Endodermal cell (in vitro differentiated cells): Measurements from ENCODE around the gene SLAMF6. TPM values are rescaled to one million over a fixed set of nuclear protein-coding genes. Genes with fewer than 3 reads are reported as not detected.
"Not testable (repeated sequence)": the region's sequence is repeated elsewhere in the genome, so short reads cannot be mapped to it uniquely, and the experiment has no call there.

Experiments used
- DNase-seq: peaks from one replicate; pipeline ENCODE4 v3.0.0-alpha.2; 2017
- H3K27ac ChIP-seq: 2 replicates; pipeline ENCODE4 v1.5.1; 2013; ENCODE audit warnings: mild to moderate bottlenecking, low read depth, low read length, moderate library complexity
- H3K27me3 ChIP-seq: 2 replicates; pipeline ENCODE4 v1.6.1; 2013; ENCODE audit warnings: mild to moderate bottlenecking, low read length, moderate library complexity; ENCODE audit not compliant: insufficient read depth, control insufficient read depth, poor library complexity, severe bottlenecking
- H3K36me3 ChIP-seq: 2 replicates; pipeline ENCODE4 v1.7.0; 2013; ENCODE audit warnings: mild to moderate bottlenecking, low read length, moderate library complexity; ENCODE audit not compliant: control insufficient read depth, insufficient read depth
- H3K4me1 ChIP-seq: one replicate; pipeline ENCODE4 v1.7.0; 2013; ENCODE audit warnings: low read length; ENCODE audit not compliant: control insufficient read depth, insufficient read depth
- H3K4me3 ChIP-seq: 2 replicates; pipeline ENCODE4 v1.5.1; 2013; ENCODE audit warnings: mild to moderate bottlenecking, low read length, moderate library complexity
- H3K9ac ChIP-seq: 2 replicates; pipeline ENCODE4 v1.6.1; 2013; ENCODE audit warnings: mild to moderate bottlenecking, low read length, moderate library complexity; ENCODE audit not compliant: poor library complexity, severe bottlenecking; ENCODE audit errors: extremely low read depth
- H3K9me3 ChIP-seq: 2 replicates; pipeline ENCODE4 v1.6.1; 2013; ENCODE audit warnings: mild to moderate bottlenecking, low read length, moderate library complexity; ENCODE audit not compliant: control insufficient read depth
- H3K27ac Mint-ChIP-seq: 2 replicates; pipeline ENCODE4 v1.8.0; 2020; ENCODE audit warnings: mixed read lengths
- H3K27me3 Mint-ChIP-seq: 2 replicates; pipeline ENCODE4 v1.8.0; 2021; ENCODE audit warnings: mild to moderate bottlenecking, mixed read lengths; ENCODE audit not compliant: insufficient read depth
- H3K36me3 Mint-ChIP-seq: 2 replicates; pipeline ENCODE4 v1.8.0; 2020; ENCODE audit warnings: low read depth, mixed read lengths
- H3K4me1 Mint-ChIP-seq: 2 replicates; pipeline ENCODE4 v1.8.0; 2020; ENCODE audit warnings: mixed read lengths
- H3K4me3 Mint-ChIP-seq: 2 replicates; pipeline ENCODE4 v1.8.0; 2020; ENCODE audit warnings: mild to moderate bottlenecking, moderate library complexity, mixed read lengths
- H3K9me3 Mint-ChIP-seq: 2 replicates; pipeline ENCODE4 v1.8.0; 2020; ENCODE audit warnings: mild to moderate bottlenecking, mixed read lengths
- CTCF ChIP-seq: fragments of 200-600 bp; sonication (generic); conservative IDR thresholded peaks from 2 replicates; pipeline ENCODE4 v1.5.0; 2021; ENCODE audit warnings: antibody characterized with exemption, mild to moderate bottlenecking
- WGBS, 2 experiments: methylation state at CpG; one replicate each; pipeline versions ENCODE4 v1.1.5 to v1.1.7; 2013; ENCODE audit warnings: missing lambda C conversion rate in 2 of 2, mixed read lengths in 1 of 2; ENCODE audit not compliant: insufficient coverage in 1 of 2, insufficient read length in 1 of 2; 5-methylcytosine and 5-hydroxymethylcytosine counted together
- total RNA-seq, 2 donors: library from RNA; stranded (reverse); fragmentation: NEBNext Ultra II Directional in 1 of 2; extraction: Animal tissue kit (Norgen Biotek cat#: 25700) in 1 of 2; gene quantifications; 2 replicates in 1 of 2; 3 replicates in 1 of 2; pipeline ENCODE4 v1.2.1, GENCODE V29; 2021

The SLAMF6 gene
- total RNA-seq, 2 donors from 2014 or later, result not detected

- Mint-ChIP-seq H3K4me3 (no peak overlapping the region), H3K27me3 (peaks cover 2% of the 10 kb centered on the region), H3K4me1 (peaks cover 25% of the 10 kb centered on the region), H3K27ac (peak overlapping the region; percentile 18), H3K9me3 (peaks cover 26% of the 10 kb centered on the region), H3K36me3 (no peaks in the 10 kb centered on the region)
- no peak for DNase-seq
- 87 to 95% methylated on average over 4 to 5 of the region's 5 CpGs for WGBS, 2 experiments
- no peak overlapping the region for H3K27ac ChIP-seq
- H3K36me3 ChIP-seq, result no peaks in the 10 kb centered on the region
- no peaks in the 10 kb centered on the region for H3K27me3 ChIP-seq
- H3K4me3 ChIP-seq, result peak overlapping the region; percentile 52
- TF ChIP-seq CTCF, result no peak
- no peak overlapping the region for H3K9ac ChIP-seq
- H3K4me1 ChIP-seq, result peaks cover 4% of the 10 kb centered on the region
- H3K9me3 ChIP-seq, result peaks cover 28% of the 10 kb centered on the region
Measured at GRCh38 chr1:160538985-160539651, 16.1 kb upstream of the SLAMF6 start.

GRCh38 chr1:160537714-160538665 is 14.9 kb upstream of the SLAMF6 start:
- Mint-ChIP-seq H3K27ac (no peak overlapping the region), H3K4me3 (no peak overlapping the region), H3K4me1 (peaks cover 25% of the 10 kb centered on the region), H3K9me3 (peaks cover 38% of the 10 kb centered on the region), H3K27me3 (peaks cover 2% of the 10 kb centered on the region), H3K36me3 (no peaks in the 10 kb centered on the region)
- Histone ChIP-seq H3K4me3 (no peak overlapping the region), H3K36me3 (no peaks in the 10 kb centered on the region), H3K27ac (no peak overlapping the region), H3K27me3 (no peaks in the 10 kb centered on the region), H3K9me3 (peaks cover 39% of the 10 kb centered on the region), H3K9ac (no peak overlapping the region), H3K4me1 (peaks cover 4% of the 10 kb centered on the region)
- 95 to 100% methylated on average over 1 to 7 of the region's 8 CpGs for WGBS, 2 experiments
- no peak for DNase-seq
- no peak for TF ChIP-seq CTCF

GRCh38 chr1:160534823-160535605 is 12.0 kb upstream of the SLAMF6 start:
- Mint-ChIP-seq H3K36me3 (no peaks in the 10 kb centered on the region), H3K27ac (no peak overlapping the region), H3K4me1 (peaks cover 13% of the 10 kb centered on the region), H3K9me3 (peaks cover 65% of the 10 kb centered on the region), H3K4me3 (no peak overlapping the region), H3K27me3 (peaks cover 2% of the 10 kb centered on the region)
- H3K4me3 ChIP-seq, result peak overlapping the region; percentile 56
- H3K27me3 ChIP-seq, result no peaks in the 10 kb centered on the region
- peak; percentile 62 for TF ChIP-seq CTCF
- H3K4me1 ChIP-seq, result peaks cover 4% of the 10 kb centered on the region
- 86 to 98% methylated on average over 2 to 3 of the region's 3 CpGs for WGBS, 2 experiments
- H3K27ac ChIP-seq, result no peak overlapping the region
- no peaks in the 10 kb centered on the region for H3K36me3 ChIP-seq
- DNase-seq, result no peak
- no peak overlapping the region for H3K9ac ChIP-seq
- peaks cover 48% of the 10 kb centered on the region for H3K9me3 ChIP-seq

- H3K4me3 Mint-ChIP-seq, H3K36me3 ChIP-seq, H3K27me3 ChIP-seq, H3K4me1 ChIP-seq, H3K27me3 Mint-ChIP-seq, H3K9ac ChIP-seq, H3K27ac Mint-ChIP-seq, H3K36me3 Mint-ChIP-seq, H3K27ac ChIP-seq, DNase-seq, H3K4me1 Mint-ChIP-seq, H3K4me3 ChIP-seq: not testable (repeated sequence)
- H3K9me3 Mint-ChIP-seq, result peaks cover 67% of the 10 kb centered on the region
- 97% methylated on average over 4 of the region's 5 CpGs; no CpG with 5 or more reads in 1 of the 2 experiments for WGBS, 2 experiments
- peaks cover 56% of the 10 kb centered on the region for H3K9me3 ChIP-seq
Measured at GRCh38 chr1:160532557-160532813, 9.4 kb upstream of the SLAMF6 start.
